ENCODE results near the gene PET100.

Gene PET100

DNA sequence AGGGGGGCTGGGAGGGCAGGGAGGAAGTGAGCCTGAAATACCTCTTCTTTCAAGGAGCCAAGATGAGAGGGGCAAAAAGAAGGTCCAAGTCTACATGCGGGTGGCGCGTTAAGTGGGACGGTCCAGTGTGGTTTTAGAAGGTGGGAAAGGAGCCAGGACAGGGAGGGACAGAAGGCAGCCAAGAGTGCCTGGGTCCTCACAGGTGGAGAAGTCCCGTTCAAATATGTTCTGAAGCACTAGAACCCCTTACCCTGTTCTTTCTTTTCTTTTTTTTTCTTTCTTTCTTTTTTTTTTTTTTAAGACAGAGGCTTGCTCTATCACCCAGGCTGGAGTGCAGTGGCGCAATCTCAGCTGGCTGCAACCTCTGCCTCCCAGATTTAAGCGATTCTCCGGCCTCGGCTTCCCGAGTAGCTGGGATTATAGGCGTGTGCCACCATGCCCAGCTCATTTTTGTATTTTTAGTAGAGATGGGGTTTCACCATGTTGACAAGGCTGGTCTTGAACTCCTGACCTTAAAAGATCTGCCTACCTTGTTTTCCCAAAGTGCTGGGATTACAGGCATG is 26.6 kb upstream of the PET100 start:
- peaks cover 30% of the 10 kb centered on the region for H3K27me3 ChIP-seq (replicated peaks; ENCODE audit: control insufficient read depth, insufficient read depth, low read length)
- H3K9ac ChIP-seq (ENCODE audit: low read length), result no peak overlapping the region
- no peaks in the 10 kb centered on the region for H3K9me3 ChIP-seq (ENCODE audit: control insufficient read depth, low read length)
- peaks cover 2% of the 10 kb centered on the region for H3K4me1 ChIP-seq (ENCODE audit: control insufficient read depth, insufficient read depth, low read length)
- no peaks in the 10 kb centered on the region for H3K36me3 ChIP-seq (ENCODE audit: control insufficient read depth, insufficient read depth, low read length, severe bottlenecking)
- no peak overlapping the region for H3K4me3 ChIP-seq (ENCODE audit: low read length)
- no peak for DNase-seq (ENCODE audit: low read depth)

DNA sequence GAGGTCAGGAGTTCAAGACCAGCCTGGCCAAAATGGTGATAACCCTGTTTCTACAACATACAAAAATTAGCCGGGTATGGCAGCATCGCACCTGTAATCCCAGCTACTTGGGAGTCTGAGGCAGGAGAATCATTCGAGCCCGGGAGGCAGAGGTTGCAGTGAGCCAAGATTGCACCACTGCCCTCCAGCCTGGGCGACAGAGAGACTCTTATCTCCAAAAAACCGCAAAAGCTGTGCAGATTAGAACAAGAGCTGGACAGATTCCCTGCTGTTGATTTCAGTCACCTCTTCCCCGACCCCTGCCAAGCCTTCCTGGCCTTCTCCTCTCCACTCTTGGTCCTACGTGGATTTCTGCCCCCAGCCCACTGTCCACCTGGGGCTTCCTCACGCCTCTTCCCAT is 25.7 kb upstream of the PET100 start:
- no peak overlapping the region for H3K9ac ChIP-seq (ENCODE audit: low read length)
- no peak for DNase-seq (ENCODE audit: low read depth)
- H3K4me1 ChIP-seq (ENCODE audit: control insufficient read depth, insufficient read depth, low read length), result peaks cover 2% of the 10 kb centered on the region
- H3K27me3 ChIP-seq (replicated peaks; ENCODE audit: control insufficient read depth, insufficient read depth, low read length), result peaks cover 23% of the 10 kb centered on the region
- no peak overlapping the region for H3K4me3 ChIP-seq (ENCODE audit: low read length)
- H3K36me3 ChIP-seq (ENCODE audit: control insufficient read depth, insufficient read depth, low read length, severe bottlenecking), result no peaks in the 10 kb centered on the region
- H3K9me3 ChIP-seq (ENCODE audit: control insufficient read depth, low read length), result no peaks in the 10 kb centered on the region

DNA sequence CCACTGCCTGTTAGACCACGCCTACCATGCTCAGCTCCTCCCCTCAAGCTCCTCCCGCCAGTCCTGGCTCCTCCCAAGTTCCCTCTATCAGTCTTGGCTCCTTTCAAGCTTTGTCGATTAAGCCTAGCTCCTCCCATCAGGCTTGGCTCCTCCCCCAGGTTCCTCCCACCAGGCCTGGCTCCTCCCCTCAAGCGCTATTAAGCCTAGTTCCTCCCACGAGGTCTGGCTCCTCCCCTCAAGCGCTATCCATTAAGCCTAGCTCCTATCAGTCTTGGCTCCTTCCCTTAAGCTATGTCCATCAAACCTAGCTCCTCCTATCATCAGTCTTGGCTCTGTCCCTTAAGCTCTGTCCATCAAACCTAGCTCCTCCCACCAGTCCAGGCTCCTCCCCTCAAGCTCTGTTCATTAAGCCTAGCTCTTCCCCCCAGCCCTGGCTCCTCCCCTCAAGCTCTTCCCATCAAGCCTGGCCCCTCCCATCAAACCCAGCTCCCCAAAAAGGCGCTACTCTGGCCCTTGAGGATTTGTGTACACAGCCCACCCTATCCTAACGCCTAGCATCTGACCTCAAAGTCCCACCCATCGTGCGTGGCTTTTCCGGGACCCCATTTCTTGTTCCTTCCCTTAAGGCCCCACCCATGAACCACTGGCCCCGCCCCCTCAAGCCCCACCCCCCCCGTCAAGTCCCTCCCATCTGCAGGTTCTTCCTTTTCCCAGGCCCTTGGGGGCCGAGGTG is 23.9 kb upstream of the PET100 start:
- no peaks in the 10 kb centered on the region for H3K36me3 ChIP-seq (ENCODE audit: control insufficient read depth, insufficient read depth, low read length, severe bottlenecking)
- H3K27me3 ChIP-seq (replicated peaks; ENCODE audit: control insufficient read depth, insufficient read depth, low read length), result peaks cover 23% of the 10 kb centered on the region
- H3K9me3 ChIP-seq (ENCODE audit: control insufficient read depth, low read length), result no peaks in the 10 kb centered on the region
- no peak overlapping the region for H3K9ac ChIP-seq (ENCODE audit: low read length)
- no peak for DNase-seq (ENCODE audit: low read depth)
- H3K4me3 ChIP-seq (ENCODE audit: low read length), result no peak overlapping the region
- peaks cover 2% of the 10 kb centered on the region for H3K4me1 ChIP-seq (ENCODE audit: control insufficient read depth, insufficient read depth, low read length)

DNA sequence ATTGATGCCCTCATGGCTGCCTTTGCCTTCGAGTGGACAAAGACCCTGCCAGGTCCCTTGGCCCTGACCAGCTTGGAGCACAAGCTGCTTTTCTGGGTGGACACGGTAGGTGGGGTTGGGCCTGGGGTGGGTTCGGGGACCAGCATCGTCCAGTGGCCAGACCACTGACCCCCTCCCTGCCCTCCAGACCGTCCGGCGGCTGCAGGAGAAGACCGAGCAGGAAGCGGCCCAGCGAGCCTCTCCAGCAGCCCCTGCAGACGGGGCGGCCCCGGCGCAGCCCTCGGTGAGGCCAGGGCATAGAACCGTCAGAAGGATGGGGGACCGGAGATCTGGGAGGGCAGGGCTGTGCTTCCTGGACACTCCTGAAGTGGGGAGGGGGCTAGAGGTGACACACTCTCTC is 23.3 kb upstream of the PET100 start:
- Histone ChIP-seq H3K36me3 (ENCODE audit: control insufficient read depth, insufficient read depth, low read length, severe bottlenecking) (no peaks in the 10 kb centered on the region), H3K4me1 (ENCODE audit: control insufficient read depth, insufficient read depth, low read length) (peaks cover 2% of the 10 kb centered on the region), H3K9ac (ENCODE audit: low read length) (no peak overlapping the region), H3K4me3 (ENCODE audit: low read length) (no peak overlapping the region), H3K9me3 (ENCODE audit: control insufficient read depth, low read length) (no peaks in the 10 kb centered on the region), H3K27me3 (replicated peaks; ENCODE audit: control insufficient read depth, insufficient read depth, low read length) (peaks cover 23% of the 10 kb centered on the region)
- no peak for DNase-seq (ENCODE audit: low read depth)

DNA sequence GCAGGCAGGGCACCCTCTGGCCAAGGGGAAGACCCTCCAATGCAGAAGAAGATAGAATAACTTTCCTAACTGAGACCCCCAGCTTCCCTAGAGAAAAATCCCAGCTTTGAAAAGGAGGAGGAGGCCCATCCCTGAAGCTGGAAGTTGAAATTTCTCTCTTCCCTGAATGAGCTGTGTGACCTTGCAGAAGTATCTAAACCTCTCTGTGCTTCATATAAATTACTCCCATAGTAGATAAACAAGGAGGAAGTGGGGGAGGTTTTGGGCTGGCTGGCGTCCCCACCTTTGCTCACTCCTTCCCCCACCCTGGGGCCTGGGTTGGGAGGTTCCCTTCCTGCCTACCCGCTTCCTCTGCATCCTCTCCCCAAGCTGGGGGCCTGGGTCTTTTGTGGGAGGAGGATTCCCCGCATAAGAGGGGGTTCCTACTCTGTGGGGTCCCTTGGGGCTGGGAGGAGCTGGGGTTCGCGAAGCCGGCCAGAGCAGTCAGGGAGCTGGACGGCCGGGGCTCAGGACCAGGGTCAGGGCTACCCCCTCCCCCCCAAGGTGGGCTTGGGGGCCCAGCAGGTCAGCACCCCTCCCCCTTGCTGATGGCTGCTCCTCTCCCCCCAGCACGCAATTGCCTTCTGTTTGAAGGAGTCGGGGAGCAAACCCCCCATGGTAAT is 22.2 kb upstream of the PET100 start:
- Histone ChIP-seq H3K27me3 (replicated peaks; ENCODE audit: control insufficient read depth, insufficient read depth, low read length) (peaks cover 23% of the 10 kb centered on the region), H3K9ac (ENCODE audit: low read length) (no peak overlapping the region), H3K4me1 (ENCODE audit: control insufficient read depth, insufficient read depth, low read length) (peaks cover 2% of the 10 kb centered on the region), H3K9me3 (ENCODE audit: control insufficient read depth, low read length) (no peaks in the 10 kb centered on the region), H3K4me3 (ENCODE audit: low read length) (no peak overlapping the region), H3K36me3 (ENCODE audit: control insufficient read depth, insufficient read depth, low read length, severe bottlenecking) (no peaks in the 10 kb centered on the region)
- DNase-seq (ENCODE audit: low read depth), result no peak

DNA sequence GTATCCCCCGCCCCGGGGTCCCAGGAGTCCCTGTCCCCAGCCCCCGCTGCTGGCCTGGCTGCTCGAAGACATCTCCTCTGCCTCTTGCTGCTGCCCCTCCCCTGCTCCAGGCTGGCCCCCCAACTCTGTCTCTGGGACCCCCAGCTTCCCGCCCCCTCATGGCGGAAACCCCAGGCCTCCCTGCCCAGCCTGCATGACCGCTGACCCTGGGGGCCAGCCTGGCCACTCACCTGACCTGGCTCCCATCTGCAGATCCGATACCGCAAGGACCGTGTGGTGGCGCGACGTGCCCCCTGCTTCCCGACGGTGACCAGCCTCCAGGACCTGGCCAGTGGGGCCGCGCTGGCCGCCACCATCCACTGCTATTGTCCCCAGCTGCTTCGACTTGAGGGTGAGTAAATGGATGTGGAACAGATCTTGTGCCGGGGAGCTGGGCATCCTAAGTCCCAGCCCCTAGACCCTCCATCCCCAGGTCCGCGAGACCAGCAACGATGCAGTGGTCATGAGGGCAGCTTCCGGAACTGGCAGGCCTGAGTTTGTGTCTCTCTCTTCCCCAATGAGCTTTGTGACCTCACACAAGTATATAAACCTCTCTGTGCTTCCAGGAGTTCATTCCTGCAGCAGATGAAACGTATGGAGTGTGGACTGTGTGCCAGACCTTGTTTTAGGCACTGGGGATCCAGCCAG is 21.6 kb upstream of the PET100 start:
- no peaks in the 10 kb centered on the region for H3K9me3 ChIP-seq (ENCODE audit: control insufficient read depth, low read length)
- H3K4me1 ChIP-seq (ENCODE audit: control insufficient read depth, insufficient read depth, low read length), result no peaks in the 10 kb centered on the region
- H3K27me3 ChIP-seq (replicated peaks; ENCODE audit: control insufficient read depth, insufficient read depth, low read length), result peaks cover 23% of the 10 kb centered on the region
- no peak overlapping the region for H3K9ac ChIP-seq (ENCODE audit: low read length)
- H3K36me3 ChIP-seq (ENCODE audit: control insufficient read depth, insufficient read depth, low read length, severe bottlenecking), result no peaks in the 10 kb centered on the region
- H3K4me3 ChIP-seq (ENCODE audit: low read length), result no peak overlapping the region
- no peak for DNase-seq (ENCODE audit: low read depth)

DNA sequence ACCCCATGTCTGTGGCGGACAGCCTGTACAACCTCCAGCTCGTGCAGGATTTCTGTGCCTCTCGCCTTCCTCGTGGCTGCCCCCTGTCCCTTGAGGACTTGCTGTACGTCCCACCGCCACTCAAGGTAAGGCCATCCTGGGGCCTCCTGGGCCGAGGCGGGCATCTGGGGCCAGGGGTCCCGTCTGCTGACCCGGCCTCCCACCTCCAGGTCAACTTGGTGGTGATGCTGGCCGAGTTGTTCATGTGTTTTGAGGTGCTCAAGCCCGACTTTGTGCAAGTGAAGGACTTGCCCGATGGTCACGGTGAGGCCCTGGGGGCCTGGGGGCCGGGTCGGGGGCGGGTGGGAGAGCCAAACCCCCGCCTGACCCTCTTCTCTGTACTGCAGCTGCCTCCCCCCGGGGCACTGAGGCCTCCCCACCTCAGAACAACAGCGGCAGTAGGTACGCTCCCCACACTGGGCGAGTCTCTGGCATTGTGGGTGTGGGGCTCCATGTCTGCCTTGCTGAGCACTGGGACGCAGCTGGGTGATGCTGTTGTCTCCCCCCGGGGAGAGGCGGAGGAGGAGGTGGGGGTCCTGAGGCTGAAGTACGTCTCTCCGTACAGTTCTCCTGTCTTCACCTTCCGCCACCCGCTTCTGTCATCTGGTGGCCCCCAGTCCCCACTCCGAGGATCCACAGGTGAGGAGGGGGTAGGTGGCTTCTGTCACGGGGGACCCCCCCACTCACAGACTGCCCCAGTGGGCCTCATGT is 18.9 kb upstream of the PET100 start:
- no peak for DNase-seq (ENCODE audit: low read depth)
- no peak overlapping the region for H3K9ac ChIP-seq (ENCODE audit: low read length)
- no peaks in the 10 kb centered on the region for H3K4me1 ChIP-seq (ENCODE audit: control insufficient read depth, insufficient read depth, low read length)
- H3K36me3 ChIP-seq (ENCODE audit: control insufficient read depth, insufficient read depth, low read length, severe bottlenecking), result no peaks in the 10 kb centered on the region
- H3K9me3 ChIP-seq (ENCODE audit: control insufficient read depth, low read length), result no peaks in the 10 kb centered on the region
- no peak overlapping the region for H3K4me3 ChIP-seq (ENCODE audit: low read length)
- H3K27me3 ChIP-seq (replicated peaks; ENCODE audit: control insufficient read depth, insufficient read depth, low read length), result peaks cover 6% of the 10 kb centered on the region

DNA sequence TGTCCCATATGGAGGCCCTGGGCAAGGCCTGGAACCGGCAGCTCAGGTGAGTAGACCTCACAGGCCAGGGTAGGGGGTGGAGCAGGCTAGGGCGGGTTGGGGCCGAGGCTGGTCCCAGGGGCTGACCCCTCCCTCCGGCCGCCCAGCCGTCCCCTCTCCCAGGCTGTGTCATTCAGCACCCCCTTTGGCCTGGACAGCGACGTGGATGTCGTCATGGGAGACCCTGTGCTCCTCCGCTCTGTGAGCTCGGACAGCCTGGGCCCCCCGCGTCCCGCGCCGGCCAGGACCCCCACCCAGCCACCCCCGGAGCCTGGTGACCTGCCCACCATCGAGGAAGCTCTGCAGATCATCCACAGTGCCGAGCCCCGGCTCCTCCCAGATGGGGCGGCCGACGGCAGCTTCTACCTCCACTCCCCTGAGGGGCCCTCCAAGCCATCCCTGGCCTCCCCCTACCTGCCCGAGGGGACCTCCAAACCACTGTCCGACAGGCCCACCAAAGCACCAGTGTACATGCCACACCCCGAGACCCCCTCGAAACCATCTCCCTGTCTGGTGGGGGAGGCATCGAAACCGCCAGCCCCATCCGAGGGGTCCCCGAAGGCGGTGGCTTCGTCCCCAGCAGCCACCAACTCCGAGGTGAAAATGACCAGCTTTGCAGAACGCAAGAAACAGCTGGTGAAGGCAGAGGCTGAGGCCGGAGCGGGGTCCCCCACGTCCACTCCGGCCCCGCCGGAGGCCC is 17.9 kb upstream of the PET100 start:
- Histone ChIP-seq H3K9ac (ENCODE audit: low read length) (no peak overlapping the region), H3K36me3 (ENCODE audit: control insufficient read depth, insufficient read depth, low read length, severe bottlenecking) (no peaks in the 10 kb centered on the region), H3K4me3 (ENCODE audit: low read length) (no peak overlapping the region), H3K27me3 (replicated peaks; ENCODE audit: control insufficient read depth, insufficient read depth, low read length) (peaks cover 6% of the 10 kb centered on the region), H3K9me3 (ENCODE audit: control insufficient read depth, low read length) (no peaks in the 10 kb centered on the region), H3K4me1 (ENCODE audit: control insufficient read depth, insufficient read depth, low read length) (no peaks in the 10 kb centered on the region)
- no peak for DNase-seq (ENCODE audit: low read depth)

DNA sequence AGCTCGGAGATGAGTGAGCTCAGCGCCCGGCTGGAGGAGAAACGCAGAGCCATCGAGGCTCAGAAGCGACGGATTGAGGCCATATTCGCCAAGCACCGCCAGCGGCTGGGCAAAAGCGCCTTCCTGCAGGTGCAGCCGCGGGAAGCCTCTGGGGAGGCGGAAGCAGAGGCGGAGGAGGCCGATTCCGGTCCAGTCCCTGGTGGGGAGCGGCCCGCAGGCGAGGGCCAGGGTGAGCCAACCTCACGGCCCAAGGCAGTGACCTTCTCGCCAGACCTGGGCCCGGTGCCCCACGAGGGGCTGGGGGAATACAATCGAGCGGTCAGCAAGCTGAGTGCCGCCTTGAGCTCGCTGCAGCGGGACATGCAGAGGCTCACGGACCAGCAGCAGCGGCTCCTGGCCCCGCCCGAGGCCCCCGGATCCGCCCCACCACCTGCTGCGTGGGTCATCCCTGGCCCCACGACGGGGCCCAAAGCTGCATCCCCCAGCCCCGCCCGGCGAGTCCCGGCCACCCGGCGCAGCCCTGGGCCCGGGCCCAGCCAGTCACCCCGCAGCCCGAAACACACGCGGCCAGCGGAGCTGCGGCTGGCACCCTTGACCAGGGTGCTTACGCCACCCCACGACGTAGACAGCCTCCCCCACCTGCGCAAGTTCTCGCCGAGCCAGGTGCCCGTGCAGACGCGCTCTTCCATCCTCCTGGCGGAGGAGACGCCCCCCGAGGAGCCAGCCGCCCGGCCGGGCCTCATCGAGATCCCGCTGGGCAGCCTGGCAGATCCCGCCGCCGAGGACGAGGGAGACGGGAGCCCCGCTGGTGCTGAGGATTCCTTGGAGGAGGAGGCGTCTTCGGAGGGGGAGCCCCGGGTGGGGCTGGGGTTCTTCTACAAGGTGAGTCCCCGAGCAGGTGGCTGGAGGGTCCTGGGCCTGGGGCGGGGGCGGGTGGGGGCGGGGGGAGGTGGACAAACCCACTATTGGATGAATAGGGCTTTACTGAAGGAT is 17.0 kb upstream of the PET100 start:
- Histone ChIP-seq H3K36me3 (ENCODE audit: control insufficient read depth, insufficient read depth, low read length, severe bottlenecking) (no peaks in the 10 kb centered on the region), H3K9ac (ENCODE audit: low read length) (no peak overlapping the region), H3K9me3 (ENCODE audit: control insufficient read depth, low read length) (no peaks in the 10 kb centered on the region), H3K4me1 (ENCODE audit: control insufficient read depth, insufficient read depth, low read length) (no peaks in the 10 kb centered on the region), H3K4me3 (ENCODE audit: low read length) (no peak overlapping the region), H3K27me3 (replicated peaks; ENCODE audit: control insufficient read depth, insufficient read depth, low read length) (no peaks in the 10 kb centered on the region)
- DNase-seq (ENCODE audit: low read depth), result no peak

Measured in adipocyte (in vitro differentiated cells).